Measurements from ENCODE around the gene TBL3. TPM values are rescaled to one million over a fixed set of nuclear protein-coding genes. Genes with fewer than 3 reads are reported as not detected.
A peak's percentile ranks its signal among the peaks of the same experiment; 100 is the strongest.

The TBL3 gene
- total RNA-seq, 1 experiment from 2014 or later: 68.9 TPM

GRCh38 chr16:2028620-2029220, 56.9 kb downstream of the TBL3 start:
- peaks cover 14% of the 10 kb centered on the region; the same call in 1 of the 2 replicates for H3K79me2 ChIP-seq (ENCODE audit: insufficient read depth, low read length)
- no TSS peak for BruUV-seq (replicated peaks)
- H3K4me2 ChIP-seq (ENCODE audit: low read length): peak overlapping the region; percentile 99; the same call in 1 of the 2 replicates
- no peak for TF ChIP-seq MAX (IDR thresholded peaks at IDR 0.05)
- TF ChIP-seq EZH2 (IDR thresholded peaks at IDR 0.05): no peak
- TF ChIP-seq SRF (IDR thresholded peaks at IDR 0.05; ENCODE audit: low read depth): no peak
- no peak for TF ChIP-seq REST (IDR thresholded peaks at IDR 0.05; ENCODE audit: low read depth)
- TF ChIP-seq EZH2phosphoT487 (IDR thresholded peaks at IDR 0.05; ENCODE audit: borderline replicate concordance): no peak
- no peak for TF ChIP-seq TCF7L2 (IDR thresholded peaks at IDR 0.05; ENCODE audit: borderline replicate concordance, extremely low read depth, insufficient read depth, insufficient read length)
- no peak for TF ChIP-seq ELF1 (IDR thresholded peaks at IDR 0.05; ENCODE audit: borderline replicate concordance, low read depth)
- TF ChIP-seq CTCF (IDR thresholded peaks at IDR 0.05 in 2 of 3, conservative IDR thresholded peaks at IDR 0.05 in 1 of 3; ENCODE audit: borderline replicate concordance in 1 of 3, insufficient read depth in 1 of 3, low read depth in 2 of 3, low read length in 2 of 3): no peak
- TF ChIP-seq ZFX (IDR thresholded peaks at IDR 0.05): no peak
- intact Hi-C loops (cut with micrococcal nuclease): loop anchor here (10.0 kb wide), 1 partner anchor 226 kb away; the partner anchor contains the start of gene ECI1
- H3K9me2 ChIP-seq (ENCODE audit: insufficient read depth): no peaks in the 10 kb centered on the region
- no peak overlapping the region for H3K27ac ChIP-seq (ENCODE audit: low read depth, low read length)
- H2AFZ ChIP-seq (ENCODE audit: low read depth, low read length, poor library complexity, severe bottlenecking): no peak overlapping the region
- RAD21 ChIA-PET (ENCODE audit: low non-redundant PET in 1 of 2, low total read pairs in 2 of 2, uncharacterized antibody in 2 of 2, unreplicated experiment in 2 of 2): no interaction called here
- no peaks in the 10 kb centered on the region for H3K36me3 ChIP-seq (ENCODE audit: control insufficient read depth in 1 of 2, insufficient read depth in 2 of 2, low read length in 2 of 2)
- no peak overlapping the region for H3K9ac ChIP-seq (ENCODE audit: low read length)
- ATAC-seq (no peak), DNase-seq (ENCODE audit: low read depth, low spot score) (no peak)
- no peak overlapping the region for H3K4me3 ChIP-seq (replicated peaks in 1 of 2; ENCODE audit: low read depth in 1 of 2, low read length in 2 of 2)
- peaks cover 16 to 30% of the 10 kb centered on the region in 2 experiments for H3K4me1 ChIP-seq (ENCODE audit: control insufficient read depth in 1 of 2, insufficient read depth in 2 of 2, low read length in 2 of 2)
- CTCF ChIA-PET: no interaction called here
- H3K27me3 ChIP-seq (ENCODE audit: insufficient read depth, low read length): no peaks in the 10 kb centered on the region
- no peaks in the 10 kb centered on the region for H3K9me3 ChIP-seq (ENCODE audit: control insufficient read depth in 1 of 2, insufficient read depth in 1 of 2, low read depth in 1 of 2, low read length in 2 of 2)
- no peaks in the 10 kb centered on the region for H4K20me1 ChIP-seq (ENCODE audit: insufficient read depth)
- POLR2A ChIA-PET: no interaction called here

All from HCT116 (cell line).